Skeletal muscle tissue (tissue), 4 donors: ENCODE results near the gene MVB12B. TPM values are rescaled to one million over a fixed set of nuclear protein-coding genes. Genes with fewer than 3 reads are reported as not detected.

ENCODE experiments used
- H3K27ac ChIP-seq: one replicate; pipeline ENCODE4 v1.7.0; 2013; ENCODE audit warnings: mild to moderate bottlenecking, low read depth, low read length, inconsistent platforms
- H3K27me3 ChIP-seq, 3 donors: one replicate each; pipeline ENCODE4 v1.7.0; 2013; ENCODE audit warnings: low read length in 3 of 3; ENCODE audit not compliant: control insufficient read depth in 3 of 3, insufficient read depth in 3 of 3
- H3K36me3 ChIP-seq, 3 donors: one replicate each; pipeline ENCODE4 v1.7.0; 2013; ENCODE audit warnings: low read length in 3 of 3; ENCODE audit not compliant: control insufficient read depth in 3 of 3, insufficient read depth in 3 of 3
- H3K4me1 ChIP-seq, 3 donors: one replicate each; pipeline ENCODE4 v1.7.0; 2013; ENCODE audit warnings: low read length in 3 of 3, mild to moderate bottlenecking in 3 of 3; ENCODE audit not compliant: control insufficient read depth in 3 of 3, insufficient read depth in 3 of 3
- H3K4me3 ChIP-seq, 3 donors: one replicate each; pipeline ENCODE4 v1.7.0; 2013; ENCODE audit warnings: low read length in 3 of 3
- H3K9ac ChIP-seq, 3 donors: one replicate each; pipeline ENCODE4 v1.7.0; 2013; ENCODE audit warnings: low read length in 3 of 3, mild to moderate bottlenecking in 3 of 3, moderate library complexity in 2 of 3, low read depth in 1 of 3
- H3K9me3 ChIP-seq, 3 donors: one replicate each; pipeline ENCODE4 v1.7.0; 2013; ENCODE audit warnings: low read length in 3 of 3; ENCODE audit not compliant: control insufficient read depth in 3 of 3
- total RNA-seq: library from RNA; depleted of rRNA; stranded (reverse); fragments of >200 nt; gene quantifications from one replicate; pipeline ENCODE4 v1.2.3, GENCODE V29; 2014
- donor health status: Osteomylitis.

Gene MVB12B
- total RNA-seq, 1 donor from 2014 or later: 13.0 TPM

DNA sequence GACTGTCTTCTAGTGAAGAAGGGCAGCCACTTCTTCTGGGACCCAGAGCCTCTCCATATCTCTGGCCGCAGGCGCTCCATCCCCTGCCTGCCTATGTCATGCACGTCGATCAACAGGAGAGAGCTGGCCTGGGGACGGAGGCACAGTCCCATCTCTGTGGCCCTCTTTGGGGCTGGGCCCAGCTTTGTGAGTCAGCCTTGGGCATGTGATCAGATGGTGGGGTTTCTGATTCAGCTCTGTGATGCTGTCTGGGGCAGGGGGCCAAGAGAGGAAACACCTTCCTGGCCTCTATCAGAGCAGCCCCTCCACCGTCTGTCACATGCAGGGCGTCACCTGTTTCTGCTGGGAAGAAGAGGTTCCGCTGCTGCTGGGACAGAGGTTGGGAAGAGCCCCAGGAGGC lies 72.6 kb downstream of the MVB12B start:
- Histone ChIP-seq H3K9ac (no peak overlapping the region), H3K36me3 (peaks cover 12 to 43% (median 31%) of the 10 kb centered on the region in 3 donors), H3K27me3 (no peaks in the 10 kb centered on the region), H3K9me3 (no peaks in the 10 kb centered on the region), H3K4me1 (peaks cover 15 to 19% (median 18%) of the 10 kb centered on the region in 3 donors), H3K4me3 (no peak overlapping the region), H3K27ac (no peak overlapping the region)

DNA sequence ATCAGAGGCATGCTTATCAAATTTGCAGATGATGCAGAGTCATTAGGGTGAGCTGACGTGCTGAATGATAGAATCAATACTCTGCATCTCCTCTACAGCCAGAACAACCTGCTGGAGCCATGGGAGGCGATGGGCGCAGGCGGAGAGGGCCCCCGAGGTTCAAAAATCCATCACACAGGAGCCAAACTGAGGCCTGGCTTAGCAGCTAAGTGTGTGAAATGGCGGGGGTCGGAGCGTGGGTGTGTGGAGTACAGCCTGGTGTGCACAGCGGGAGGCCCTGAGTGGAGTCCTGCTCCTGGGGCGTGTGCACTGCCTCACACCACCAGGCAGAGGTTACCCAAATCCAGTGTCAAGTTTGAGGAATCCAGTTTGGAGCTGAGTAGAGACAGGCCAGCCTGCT lies 73.2 kb downstream of the MVB12B start:
- Histone ChIP-seq H3K27me3 (no peaks in the 10 kb centered on the region), H3K27ac (no peak overlapping the region), H3K4me3 (no peak overlapping the region), H3K36me3 (peaks cover 13 to 43% (median 31%) of the 10 kb centered on the region in 3 donors), H3K4me1 (peaks cover 10 to 16% (median 14%) of the 10 kb centered on the region in 3 donors), H3K9me3 (no peaks in the 10 kb centered on the region), H3K9ac (no peak overlapping the region)

DNA sequence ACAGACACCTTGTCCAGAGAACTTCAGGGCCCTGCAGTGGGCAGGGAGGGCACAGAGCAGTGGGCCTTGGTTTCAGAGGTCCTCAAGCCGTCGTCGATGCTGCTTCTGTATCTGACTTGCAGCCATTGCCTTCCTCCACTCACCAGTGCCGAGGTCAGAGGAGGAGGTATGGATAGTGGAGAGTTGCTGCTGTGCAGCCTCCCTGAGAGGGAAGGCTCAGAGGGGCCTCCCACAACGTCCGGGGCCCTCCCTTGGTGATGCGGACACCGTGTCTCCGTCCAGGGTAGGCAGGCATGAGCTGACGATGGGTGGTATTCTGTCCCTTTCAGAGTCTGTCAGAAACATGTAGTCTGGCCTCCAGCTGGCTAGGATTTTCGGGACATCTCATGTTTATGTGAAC lies 73.9 kb downstream of the MVB12B start:
- H3K36me3 ChIP-seq: peaks cover 13 to 39% (median 31%) of the 10 kb centered on the region in 3 donors
- no peak overlapping the region for H3K27ac ChIP-seq
- H3K4me3 ChIP-seq: no peak overlapping the region

DNA sequence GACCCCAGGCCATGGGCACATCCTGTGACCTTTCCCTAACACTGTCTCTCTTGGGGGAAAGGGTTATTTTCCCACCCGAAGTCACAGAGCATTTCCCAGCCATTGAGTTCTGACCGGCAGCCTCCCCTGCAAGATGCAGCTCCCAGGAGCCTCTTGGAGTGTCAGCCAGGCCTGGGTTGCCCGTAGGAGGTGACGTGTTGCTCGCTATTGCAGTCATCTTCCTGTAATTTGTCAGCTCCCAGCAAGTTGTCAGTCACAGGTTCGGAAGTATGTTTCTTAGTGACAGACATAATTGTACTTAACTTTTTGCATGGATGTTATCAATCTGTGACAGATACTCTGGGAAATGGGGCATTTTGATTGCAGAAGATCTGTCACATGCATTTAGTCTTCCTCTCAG lies 74.5 kb downstream of the MVB12B start:
- Histone ChIP-seq H3K9ac (no peak overlapping the region), H3K27me3 (no peaks in the 10 kb centered on the region), H3K4me1 (peaks cover 0 to 5% (median 3%) of the 10 kb centered on the region in 3 donors), H3K4me3 (no peak overlapping the region), H3K36me3 (peaks cover 13 to 34% (median 31%) of the 10 kb centered on the region in 3 donors), H3K9me3 (no peaks in the 10 kb centered on the region), H3K27ac (no peak overlapping the region)

More for the DNA sequence above, 73.9 kb downstream of the MVB12B start:
- Histone ChIP-seq H3K27me3 (no peaks in the 10 kb centered on the region), H3K9ac (no peak overlapping the region), H3K4me1 (peaks cover 3 to 8% (median 6%) of the 10 kb centered on the region in 3 donors), H3K9me3 (no peaks in the 10 kb centered on the region)

DNA sequence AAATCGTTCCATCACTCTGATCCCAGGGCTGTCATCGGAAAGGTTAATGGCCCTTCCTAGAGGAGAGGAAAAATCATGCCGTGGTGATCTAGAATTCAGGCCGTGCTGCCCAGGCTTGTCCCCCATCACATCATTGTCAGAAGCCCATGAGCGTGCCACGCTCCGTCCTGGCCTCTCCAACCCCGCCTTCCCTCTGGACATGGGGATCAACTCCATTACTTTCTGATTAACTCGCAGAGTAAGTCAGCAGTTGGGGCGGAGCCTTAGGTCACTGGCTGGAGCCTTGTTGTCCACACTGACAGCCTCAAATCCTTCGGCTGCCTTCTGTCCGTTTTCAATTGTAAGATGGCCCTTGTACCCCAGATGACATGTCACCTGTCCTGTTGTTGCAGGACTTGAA lies 75.0 kb downstream of the MVB12B start:
- no peak overlapping the region for H3K27ac ChIP-seq
- no peaks in the 10 kb centered on the region for H3K27me3 ChIP-seq
- peaks cover 13 to 30% (median 26%) of the 10 kb centered on the region in 3 donors for H3K36me3 ChIP-seq
- H3K4me3 ChIP-seq: no peak overlapping the region
- no peaks in the 10 kb centered on the region for H3K9me3 ChIP-seq
- H3K4me1 ChIP-seq: peaks cover 0 to 5% (median 3%) of the 10 kb centered on the region in 3 donors
- no peak overlapping the region for H3K9ac ChIP-seq

DNA sequence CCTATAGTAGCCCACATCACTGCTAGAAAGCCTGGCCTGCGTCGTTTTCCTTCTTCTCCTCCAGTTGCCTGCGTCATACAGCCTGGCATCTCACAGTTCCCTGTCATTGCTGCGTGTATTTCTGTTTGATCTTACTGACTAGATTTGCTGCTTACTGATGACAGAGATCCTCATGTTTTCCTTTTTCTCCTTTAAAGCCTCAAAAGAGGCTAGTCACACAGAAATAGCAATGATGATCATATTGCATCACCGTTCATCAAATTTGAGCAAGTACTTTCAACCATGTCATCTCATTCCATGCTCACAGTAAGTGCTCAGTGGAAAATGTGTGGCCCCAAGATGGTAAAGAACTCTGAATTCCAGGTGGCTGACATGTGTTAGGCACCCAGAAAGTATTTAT lies 76.8 kb downstream of the MVB12B start:
- H3K4me1 ChIP-seq: peaks cover 0 to 5% (median 3%) of the 10 kb centered on the region in 3 donors
- H3K9ac ChIP-seq: no peak overlapping the region
- no peak overlapping the region for H3K27ac ChIP-seq
- H3K36me3 ChIP-seq: peaks cover 12 to 25% (median 20%) of the 10 kb centered on the region in 3 donors
- H3K4me3 ChIP-seq: no peak overlapping the region
- H3K27me3 ChIP-seq: no peaks in the 10 kb centered on the region
- H3K9me3 ChIP-seq: no peaks in the 10 kb centered on the region

DNA sequence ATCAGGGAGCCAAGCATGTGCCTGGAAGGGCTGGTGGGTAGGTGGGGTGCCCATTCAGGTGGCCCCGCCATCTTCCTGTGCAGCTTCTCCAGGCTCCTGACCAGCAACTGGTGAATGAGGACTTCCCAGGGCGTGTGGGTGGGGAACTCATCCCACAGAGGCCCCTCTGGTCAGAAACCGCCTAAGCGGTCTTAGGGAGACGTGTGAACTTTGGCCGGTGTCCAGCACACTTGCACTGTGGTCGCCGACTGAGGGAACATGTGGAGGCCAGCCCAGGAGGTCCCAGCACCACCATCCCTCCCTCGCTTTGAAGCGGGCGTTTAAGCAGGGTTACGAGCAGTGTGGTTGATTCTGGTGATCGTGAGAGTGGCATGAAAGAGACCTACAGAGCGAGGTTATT lies 77.8 kb downstream of the MVB12B start:
- peaks cover 0 to 2% (median 0%) of the 10 kb centered on the region in 3 donors for H3K4me1 ChIP-seq
- no peak overlapping the region for H3K9ac ChIP-seq
- no peak overlapping the region for H3K4me3 ChIP-seq
- no peaks in the 10 kb centered on the region for H3K9me3 ChIP-seq
- H3K27me3 ChIP-seq: no peaks in the 10 kb centered on the region
- H3K36me3 ChIP-seq: peaks cover 12 to 18% (median 18%) of the 10 kb centered on the region in 3 donors
- H3K27ac ChIP-seq: no peak overlapping the region

DNA sequence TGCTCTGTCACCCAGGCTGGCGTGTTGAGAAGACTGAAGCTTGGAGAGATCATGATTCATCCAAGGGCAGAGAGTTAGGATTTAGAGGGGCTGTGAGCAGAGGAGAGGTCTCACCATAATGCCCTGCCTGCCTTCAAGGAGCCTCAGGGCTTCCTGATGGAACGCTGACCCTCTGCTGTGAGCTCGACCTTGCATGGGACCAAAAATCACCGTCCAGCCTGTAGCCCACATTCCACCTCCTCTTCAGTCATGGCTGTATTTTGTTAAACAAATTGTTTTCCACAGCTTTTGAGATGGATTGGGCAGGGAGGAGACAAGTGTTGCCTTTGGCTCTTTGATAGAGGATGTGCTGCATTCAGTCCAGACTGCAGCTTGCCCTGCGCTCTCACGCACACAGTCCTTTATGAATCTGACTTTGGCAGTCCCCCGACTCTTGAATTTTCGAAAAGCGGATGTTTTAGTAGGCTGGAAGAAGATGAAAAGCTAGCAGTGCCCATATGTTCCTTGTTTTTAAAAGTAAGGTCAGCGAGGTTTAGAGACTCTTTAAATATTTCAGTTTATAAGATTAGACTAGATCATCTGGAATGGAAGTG lies 79.5 kb downstream of the MVB12B start:
- Histone ChIP-seq H3K9me3 (no peaks in the 10 kb centered on the region), H3K36me3 (peaks cover 5 to 19% (median 10%) of the 10 kb centered on the region in 3 donors), H3K27ac (no peak overlapping the region), H3K9ac (no peak overlapping the region), H3K27me3 (no peaks in the 10 kb centered on the region), H3K4me1 (peaks cover 0 to 2% (median 0%) of the 10 kb centered on the region in 3 donors), H3K4me3 (no peak overlapping the region)

DNA sequence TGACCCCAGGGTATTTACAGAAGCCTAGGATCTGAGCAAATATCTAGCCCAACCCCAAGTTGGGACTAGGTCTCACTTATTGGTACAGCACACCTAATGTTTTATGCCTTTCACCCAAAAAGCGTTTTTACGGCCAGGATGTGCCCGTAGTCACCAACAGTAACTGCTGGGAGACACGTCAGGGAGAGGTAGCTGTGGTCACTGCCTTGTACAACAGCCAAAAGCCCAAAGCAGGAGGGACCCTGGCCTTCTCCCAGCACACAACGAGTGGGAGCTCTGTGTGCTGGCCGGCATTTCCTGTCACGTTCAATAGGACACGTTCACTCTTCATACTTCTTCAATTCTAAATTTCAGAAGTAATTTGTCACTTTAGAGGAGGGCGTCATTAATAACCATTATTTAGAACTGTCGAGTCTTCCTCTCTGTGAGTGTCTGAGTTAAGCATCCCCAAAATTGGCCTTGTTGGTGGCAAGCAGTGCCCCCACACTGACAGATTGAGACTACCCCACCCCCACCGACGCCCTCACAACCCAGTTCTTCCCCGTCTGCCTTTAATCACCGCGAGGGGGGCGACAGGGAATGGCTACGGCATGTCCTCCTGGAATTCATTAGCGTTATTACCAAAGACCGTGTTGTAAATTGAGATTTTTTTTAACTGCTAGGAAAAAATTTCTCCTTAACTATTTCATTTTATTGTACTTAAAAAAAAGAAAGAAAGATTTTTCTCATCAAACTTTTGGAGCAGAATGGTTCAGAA lies 80.7 kb downstream of the MVB12B start:
- H3K27me3 ChIP-seq: no peaks in the 10 kb centered on the region
- H3K4me3 ChIP-seq: no peak overlapping the region
- peaks cover 5 to 19% (median 6%) of the 10 kb centered on the region in 3 donors for H3K36me3 ChIP-seq
- H3K9ac ChIP-seq: no peak overlapping the region
- H3K9me3 ChIP-seq: no peaks in the 10 kb centered on the region
- H3K27ac ChIP-seq: no peak overlapping the region
- H3K4me1 ChIP-seq: no peaks in the 10 kb centered on the region

DNA sequence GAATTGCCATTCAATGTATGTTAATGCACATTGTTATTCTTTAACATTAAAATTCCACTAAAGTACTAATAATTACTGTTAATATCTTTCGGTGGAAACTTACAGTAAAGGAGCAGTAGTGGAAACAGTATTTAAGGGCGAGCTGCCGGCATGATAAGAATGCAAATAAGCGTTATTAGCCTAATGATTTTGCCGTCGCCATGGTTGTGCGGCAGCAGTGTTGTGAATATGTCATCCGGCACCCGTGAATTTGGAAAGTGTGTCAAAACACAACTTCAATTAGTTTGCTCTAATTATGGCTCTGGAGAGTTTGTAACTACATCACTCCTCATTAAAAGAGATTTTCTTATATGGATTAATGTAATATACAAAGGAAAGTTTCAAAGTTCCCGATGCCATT lies 81.4 kb downstream of the MVB12B start:
- Histone ChIP-seq H3K27ac (no peak overlapping the region), H3K36me3 (peaks cover 5 to 16% (median 6%) of the 10 kb centered on the region in 3 donors), H3K27me3 (no peaks in the 10 kb centered on the region), H3K4me3 (no peak overlapping the region), H3K4me1 (no peaks in the 10 kb centered on the region), H3K9ac (no peak overlapping the region), H3K9me3 (no peaks in the 10 kb centered on the region)
